Psoas muscle (tissue), 8 donors: Measurements from ENCODE around the gene CARD16. TPM values are rescaled to one million over a fixed set of nuclear protein-coding genes. Genes with fewer than 3 reads are reported as not detected.

Experiments
- ATAC-seq, 4 donors: fragments of 200-7000 bp; cut with Tn5 transposase; one replicate each; pipeline ENCODE4 v1.9.1; 2020; ENCODE audit warnings: moderate library complexity in 3 of 4, mild to moderate bottlenecking in 2 of 4
- DNase-seq, 2 donors: peaks; one replicate each; pipeline ENCODE4 v3.0.0-alpha.2; 2020
- H3K27ac ChIP-seq: fragments of 200-600 bp; one replicate; pipeline ENCODE4 v1.8.0; 2022
- H3K27me3 ChIP-seq, 3 donors: fragments of 200-600 bp in 1 of 3; one replicate each; pipeline versions ENCODE4 v1.6.1 to v1.8.0; 2013 to 2022; ENCODE audit warnings: low read length in 2 of 3, mild to moderate bottlenecking in 2 of 3, moderate library complexity in 1 of 3; ENCODE audit not compliant: insufficient read depth in 3 of 3
- H3K36me3 ChIP-seq, 2 donors: fragments of 200-600 bp in 1 of 2; one replicate each; pipeline versions ENCODE4 v1.6.1 to v1.8.0; 2013 to 2022; ENCODE audit warnings: low read depth in 1 of 2, mild to moderate bottlenecking in 1 of 2, moderate library complexity in 1 of 2; ENCODE audit not compliant: insufficient read depth in 1 of 2
- H3K4me1 ChIP-seq: fragments of 200-600 bp; one replicate; pipeline ENCODE4 v1.8.0; 2022
- H3K4me3 ChIP-seq: fragments of 200-600 bp; one replicate; pipeline ENCODE4 v1.8.0; 2022; ENCODE audit warnings: mild to moderate bottlenecking
- H3K9me3 ChIP-seq: fragments of 200-600 bp; one replicate; pipeline ENCODE4 v1.8.0; 2022
- WGBS, 3 donors: extraction: QIAGEN DNeasy Blood & Tissue Kit; methylation state at CpG; one replicate each; pipeline versions ENCODE4 v1.1.6 to v1.1.7; 2013; 5-methylcytosine and 5-hydroxymethylcytosine counted together
- intact Hi-C, 2 donors: fragments of 100-400 bp; cut with DNase I; formaldehyde crosslinking; loops; one replicate each; pipeline versions ENCODE4 v1.11.0 to v1.14.2; 2022
- polyA plus RNA-seq, 3 donors: library from polyadenylated mRNA; stranded (reverse); fragments of 200-250 nt; gene quantifications; one replicate each; pipeline ENCODE4 v1.2.3, GENCODE V29; 2013
- total RNA-seq, 4 donors: library from RNA; stranded (reverse); fragmentation: NEBNext Ultra II Directional in 2 of 4; extraction: Animal tissue kit (Norgen Biotek cat#: 25700) in 2 of 4; gene quantifications; one replicate each; pipeline versions ENCODE4 v1.2.1 to v1.2.4, GENCODE V29; 2021 to 2023
- TF ChIP-seq, protein P1 (sequence below): fragments of 200-600 bp; IDR thresholded peaks from one replicate; pipeline ENCODE4 v1.8.0; 2022; ENCODE audit warnings: antibody characterized with exemption
- donor health status: healthy with polysubstance abuse.
- donor health status: DM: no; HTN: no; CAD: no; lungs with moderate emphysema.
- donor health status: Bipolar disorder and iron deficiency.
- donor health status: healthy.
- donor health status: DM: yes; HTN: yes; CAD: no.
- donor health status: DM: no; HTN: no; CAD: no.
- donor health status: DM: no; HTN: no; CAD: no.
- donor health status: DM: yes; HTN: yes; CAD: no.

Gene CARD16
- total and polyA plus RNA-seq, 7 donors = 2.5 to 6.9 (median 4.6) TPM

DNA sequence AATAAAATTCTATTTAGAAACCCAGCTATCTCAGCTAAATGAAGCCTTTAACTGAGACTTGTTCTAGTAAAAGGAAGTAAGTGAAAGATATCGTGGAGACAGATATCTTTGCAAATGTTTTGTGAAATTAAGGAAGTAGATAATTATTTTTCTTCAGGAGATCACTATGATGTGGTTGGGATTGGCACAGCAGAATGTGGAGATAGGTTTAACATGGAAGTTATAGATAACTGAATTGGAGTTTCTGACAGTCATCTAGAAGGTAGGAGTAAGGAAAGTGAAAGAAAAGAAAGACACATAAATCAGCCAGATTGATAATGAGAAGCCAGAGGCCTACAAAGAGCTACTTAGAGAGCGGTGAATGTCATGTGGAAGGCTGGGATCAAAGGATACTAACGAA, 17.5 kb downstream of the CARD16 start:
- no peaks in the 10 kb centered on the region for H3K9me3 ChIP-seq
- H3K36me3 ChIP-seq = peaks cover 3 to 14% of the 10 kb centered on the region in 2 donors
- H3K27me3 ChIP-seq = no peaks in the 10 kb centered on the region
- no peak overlapping the region for H3K27ac ChIP-seq
- no peak overlapping the region for H3K4me3 ChIP-seq
- intact Hi-C loops = no loop called here
- DNase-seq = no peak
- no peaks in the 10 kb centered on the region for H3K4me1 ChIP-seq
- WGBS, 3 donors = 84 to 89% (median 86%) methylated on average over 3 of the region's 3 CpGs
- ATAC-seq = no peak
- TF ChIP-seq, protein P1, sequence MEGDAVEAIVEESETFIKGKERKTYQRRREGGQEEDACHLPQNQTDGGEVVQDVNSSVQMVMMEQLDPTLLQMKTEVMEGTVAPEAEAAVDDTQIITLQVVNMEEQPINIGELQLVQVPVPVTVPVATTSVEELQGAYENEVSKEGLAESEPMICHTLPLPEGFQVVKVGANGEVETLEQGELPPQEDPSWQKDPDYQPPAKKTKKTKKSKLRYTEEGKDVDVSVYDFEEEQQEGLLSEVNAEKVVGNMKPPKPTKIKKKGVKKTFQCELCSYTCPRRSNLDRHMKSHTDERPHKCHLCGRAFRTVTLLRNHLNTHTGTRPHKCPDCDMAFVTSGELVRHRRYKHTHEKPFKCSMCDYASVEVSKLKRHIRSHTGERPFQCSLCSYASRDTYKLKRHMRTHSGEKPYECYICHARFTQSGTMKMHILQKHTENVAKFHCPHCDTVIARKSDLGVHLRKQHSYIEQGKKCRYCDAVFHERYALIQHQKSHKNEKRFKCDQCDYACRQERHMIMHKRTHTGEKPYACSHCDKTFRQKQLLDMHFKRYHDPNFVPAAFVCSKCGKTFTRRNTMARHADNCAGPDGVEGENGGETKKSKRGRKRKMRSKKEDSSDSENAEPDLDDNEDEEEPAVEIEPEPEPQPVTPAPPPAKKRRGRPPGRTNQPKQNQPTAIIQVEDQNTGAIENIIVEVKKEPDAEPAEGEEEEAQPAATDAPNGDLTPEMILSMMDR = no peak

DNA sequence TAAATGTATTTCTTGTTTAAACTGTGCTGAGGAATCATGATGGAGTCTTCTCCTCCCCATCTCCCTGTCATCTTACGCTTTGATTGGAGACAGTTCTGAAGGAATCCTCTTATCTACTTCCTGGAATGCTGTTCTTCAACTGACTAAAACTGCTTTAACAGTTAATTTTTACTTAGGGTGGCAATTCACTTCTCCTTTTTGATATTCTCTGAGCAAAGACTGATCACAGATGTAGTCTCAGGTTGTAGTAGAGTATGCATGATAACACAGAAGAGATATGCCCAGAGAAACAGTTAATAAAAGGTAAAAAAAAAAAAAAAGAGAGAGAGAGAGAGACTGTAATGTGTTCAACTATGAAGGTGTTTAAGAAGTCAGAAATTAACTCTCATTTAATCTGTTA, 20.7 kb downstream of the CARD16 start:
- no peak for DNase-seq
- no peaks in the 10 kb centered on the region for H3K4me1 ChIP-seq
- TF ChIP-seq, protein P1 = no peak
- H3K36me3 ChIP-seq = peaks cover 3 to 5% of the 10 kb centered on the region in 2 donors
- H3K27ac ChIP-seq = no peak overlapping the region
- no peak overlapping the region for H3K4me3 ChIP-seq
- WGBS, 3 donors = 95 to 97% (median 96%) methylated on average over 1 of the region's 1 CpG
- ATAC-seq = no peak
- no peaks in the 10 kb centered on the region for H3K9me3 ChIP-seq
- intact Hi-C loops = no loop called here
- H3K27me3 ChIP-seq = no peaks in the 10 kb centered on the region

DNA sequence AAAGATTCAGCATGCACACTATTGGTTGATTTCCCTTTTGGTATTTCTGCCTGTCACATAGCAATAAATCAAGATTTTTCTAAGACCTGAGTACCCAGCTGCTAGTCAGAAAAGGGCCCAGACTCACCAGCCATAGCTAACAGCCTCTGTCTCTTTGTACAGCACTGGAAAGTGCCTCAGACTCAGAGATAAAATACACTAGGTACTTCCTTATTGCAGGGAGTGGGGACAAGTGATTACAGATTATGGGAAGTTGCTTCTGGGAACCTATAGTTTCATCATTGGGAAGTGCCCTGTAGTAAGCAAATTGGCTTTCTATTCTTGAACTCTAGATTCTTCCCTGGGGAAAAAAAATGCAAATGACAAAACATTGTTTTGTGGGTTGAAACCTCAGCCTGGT, 22.1 kb downstream of the CARD16 start, which contains the start of gene CASP5:
Gene CASP5, minus strand, starts transcription at position 166 of the 400 bp plus-strand sequence. Its CDS starts 32 bp downstream, at position 134.
- H3K4me3 ChIP-seq = no peak within 1 kb of the TSS
- H3K4me1 ChIP-seq = no peaks in the 10 kb centered on the region
- H3K36me3 ChIP-seq = peaks cover 0 to 4% of the 10 kb centered on the region in 2 donors
- intact Hi-C loops = no loop called here
- H3K27ac ChIP-seq = no peak within 1 kb of the TSS
- TF ChIP-seq, protein P1 = no peak
- DNase-seq = no peak
- ATAC-seq = no peak
- no peaks in the 10 kb centered on the region for H3K9me3 ChIP-seq
- no peaks in the 10 kb centered on the region for H3K27me3 ChIP-seq

DNA sequence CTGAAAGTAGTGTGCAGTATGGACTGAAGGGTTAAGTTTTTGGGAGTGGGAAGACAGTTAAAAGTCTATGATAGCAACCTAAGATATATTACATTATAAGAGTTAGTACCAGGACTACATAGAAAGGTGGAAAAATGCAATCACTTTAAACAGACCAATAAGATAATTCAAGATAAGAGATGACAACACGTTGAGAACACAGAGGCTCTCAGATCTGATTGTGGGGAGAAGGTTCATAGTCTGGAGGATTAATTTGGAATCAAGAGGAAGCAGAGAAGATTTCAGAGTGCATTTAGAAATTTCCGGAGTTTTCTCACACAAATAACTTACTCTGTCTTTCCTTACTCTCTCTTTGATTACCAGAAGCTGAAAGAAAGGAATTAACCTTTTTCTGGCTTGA, 22.6 kb downstream of the CARD16 start:
- 51 to 71% (median 62%) methylated on average over 2 of the region's 2 CpGs for WGBS, 3 donors
- DNase-seq (no peak), ATAC-seq (no peak)
- Histone ChIP-seq H3K4me1 (no peaks in the 10 kb centered on the region), H3K9me3 (no peaks in the 10 kb centered on the region), H3K27ac (no peak overlapping the region), H3K4me3 (no peak overlapping the region), H3K36me3 (peaks cover 0 to 4% of the 10 kb centered on the region in 2 donors), H3K27me3 (no peaks in the 10 kb centered on the region)
- intact Hi-C loops = no loop called here
- TF ChIP-seq, protein P1 = no peak

DNA sequence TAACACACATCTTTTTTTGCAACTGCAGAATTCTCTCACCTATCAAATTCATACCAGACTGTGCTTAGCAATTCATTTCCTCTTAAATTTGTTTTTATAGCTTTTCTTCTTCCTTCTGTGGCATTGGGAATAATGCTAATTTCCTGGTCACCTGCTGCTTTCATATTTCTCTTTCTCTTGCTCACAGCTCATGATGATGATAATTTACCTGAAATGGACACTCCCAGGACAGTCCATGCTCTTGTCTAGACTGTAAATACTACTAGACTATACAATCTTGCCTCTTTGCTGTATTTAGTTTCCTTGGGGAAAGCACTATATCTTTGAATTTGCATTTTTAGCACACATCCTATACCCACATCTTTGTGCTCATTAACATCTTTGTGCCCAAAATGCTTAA, 37.7 kb downstream of the CARD16 start:
- Histone ChIP-seq H3K27me3 (no peaks in the 10 kb centered on the region), H3K27ac (no peak overlapping the region), H3K4me1 (no peaks in the 10 kb centered on the region), H3K4me3 (no peak overlapping the region), H3K9me3 (no peaks in the 10 kb centered on the region), H3K36me3 (no peaks in the 10 kb centered on the region)
- TF ChIP-seq, protein P1 = no peak
- ATAC-seq (no peak), DNase-seq (no peak)
- intact Hi-C loops = no loop called here
